B cell (primary cell): ENCODE data around the gene SCAMP4. TPM values are rescaled to one million over a fixed set of nuclear protein-coding genes. Genes with fewer than 3 reads are reported as not detected.

Source experiments
- ATAC-seq: fragments of 200-7000 bp; cut with Tn5 transposase; one replicate; pipeline ENCODE4 v1.10.0; 2021; ENCODE audit warnings: low read depth, mild to moderate bottlenecking, moderate number of reproducible peaks, moderate library complexity
- CTCF ChIA-PET: fragments of 350-600 bp; sonication (Branson Sonifier 250); formaldehyde crosslinking; loops from one replicate; lab custom pipeline; 2021; ENCODE audit warnings: antibody characterized with exemption, inconsistent platforms; lab: Charles Lee
- POLR2A ChIA-PET: fragments of 350-600 bp; sonication (Branson Sonifier 250); formaldehyde crosslinking; loops from one replicate; lab custom pipeline; 2021; ENCODE audit warnings: antibody characterized with exemption; lab: Charles Lee
- DNase-seq: peaks from one replicate; pipeline ENCODE4 v3.0.0; 2013
- H2AFZ ChIP-seq: 2 replicates; pipeline ENCODE4 v1.6.1; 2012; ENCODE audit warnings: mild to moderate bottlenecking, low read depth, low read length; ENCODE audit not compliant: insufficient read depth, poor library complexity, severe bottlenecking
- H3K27ac ChIP-seq, 2 donors: 1 replicate in 1 of 2; 2 replicates in 1 of 2; pipeline ENCODE4 v1.5.1; 2012 to 2013; ENCODE audit warnings: low read length in 2 of 2, mild to moderate bottlenecking in 2 of 2, moderate library complexity in 1 of 2
- H3K27me3 ChIP-seq, 4 experiments: fragments of 200-600 bp in 1 of 4; sonication (generic) in 1 of 4; replicated peaks in 1 of 4; 1 replicate in 2 of 4; 2 replicates in 2 of 4; pipeline versions ENCODE4 v1.6.1 to v1.7.0; 2013 to 2016; ENCODE audit warnings: low read length in 3 of 4, mild to moderate bottlenecking in 2 of 4, mixed read lengths in 1 of 4, moderate library complexity in 1 of 4; ENCODE audit not compliant: insufficient read depth in 4 of 4, control insufficient read depth in 3 of 4; ENCODE audit errors: control extremely low read depth in 1 of 4
- H3K36me3 ChIP-seq, 2 experiments: replicated peaks in 1 of 2; 1 replicate in 1 of 2; 2 replicates in 1 of 2; pipeline versions ENCODE4 v1.6.1 to v1.7.1; 2013; ENCODE audit warnings: low read length in 1 of 2; ENCODE audit not compliant: insufficient read depth in 2 of 2, control insufficient read depth in 1 of 2; ENCODE audit errors: control extremely low read depth in 1 of 2, extremely low read depth in 1 of 2
- H3K4me1 ChIP-seq, 2 donors: fragments of 200-600 bp in 1 of 2; sonication (generic) in 1 of 2; 1 replicate in 1 of 2; 2 replicates in 1 of 2; pipeline versions ENCODE4 v1.5.1 to v1.6.1; 2013 to 2017; ENCODE audit warnings: low read length in 2 of 2; ENCODE audit not compliant: control insufficient read depth in 2 of 2, insufficient read depth in 2 of 2
- H3K4me2 ChIP-seq: replicated peaks from 2 replicates; pipeline ENCODE3; 2012; ENCODE audit warnings: mild to moderate bottlenecking, low read depth, low read length; ENCODE audit not compliant: poor library complexity, severe bottlenecking
- H3K4me3 ChIP-seq, 5 experiments: fragments of 200-600 bp in 1 of 5; sonication (generic) in 1 of 5; 1 replicate in 3 of 5; 2 replicates in 2 of 5; pipeline versions ENCODE4 v1.5.1 to v1.7.0; 2011 to 2016; ENCODE audit warnings: low read length in 4 of 5, mild to moderate bottlenecking in 4 of 5, low read depth in 2 of 5, control low read depth in 1 of 5, moderate library complexity in 1 of 5; ENCODE audit not compliant: insufficient read depth in 1 of 5; ENCODE audit errors: control extremely low read depth in 1 of 5, extremely low read depth in 1 of 5
- H3K79me2 ChIP-seq: fragments of 200-600 bp; sonication (generic); one replicate; pipeline ENCODE4 v1.6.0; 2016; ENCODE audit warnings: low read length; ENCODE audit not compliant: control insufficient read depth, insufficient read depth
- H3K9ac ChIP-seq: fragments of 200-600 bp; sonication (generic); 2 replicates; pipeline ENCODE4 v1.6.1; 2017; ENCODE audit warnings: mild to moderate bottlenecking, low read length, moderate library complexity
- H3K9me3 ChIP-seq, 3 donors: one replicate each; pipeline versions ENCODE4 v1.6.1 to v1.7.1; 2013; ENCODE audit warnings: low read length in 2 of 3; ENCODE audit not compliant: control insufficient read depth in 2 of 3, insufficient read depth in 1 of 3; ENCODE audit errors: control extremely low read depth in 1 of 3
- H4K20me1 ChIP-seq: 2 replicates; pipeline ENCODE4 v1.6.0; 2012; ENCODE audit warnings: mild to moderate bottlenecking, low read length; ENCODE audit not compliant: insufficient read depth, control insufficient read depth, poor library complexity, severe bottlenecking
- H3K27ac Mint-ChIP-seq: one replicate; pipeline ENCODE4 v1.8.0; 2021; ENCODE audit warnings: mixed read lengths
- H3K27me3 Mint-ChIP-seq: one replicate; pipeline ENCODE4 v1.8.0; 2021; ENCODE audit warnings: mixed read lengths
- H3K4me1 Mint-ChIP-seq: one replicate; pipeline ENCODE4 v1.8.0; 2021; ENCODE audit warnings: mixed read lengths
- H3K4me3 Mint-ChIP-seq: one replicate; pipeline ENCODE4 v1.8.0; 2021; ENCODE audit warnings: mixed read lengths
- H3K9me3 Mint-ChIP-seq: one replicate; pipeline ENCODE4 v1.8.0; 2022; ENCODE audit warnings: mixed read lengths; ENCODE audit not compliant: insufficient read depth
- EZH2 ChIP-seq: IDR thresholded peaks from 2 replicates; pipeline ENCODE4 v1.6.1; 2012; ENCODE audit warnings: borderline replicate concordance, low read depth, mild to moderate bottlenecking, moderate library complexity, low read length; ENCODE audit not compliant: insufficient read depth, poor library complexity, severe bottlenecking
- WGBS: methylation state at CpG from one replicate; pipeline ENCODE4 v1.1.5; 2013; ENCODE audit warnings: missing lambda C conversion rate; ENCODE audit not compliant: insufficient coverage; 5-methylcytosine and 5-hydroxymethylcytosine counted together
- intact Hi-C: fragments of 100-400 bp; cut with micrococcal nuclease; formaldehyde crosslinking; loops from one replicate; pipeline ENCODE4 v1.10.0; 2022
- polyA plus RNA-seq: library from polyadenylated mRNA; depleted of rRNA; stranded (reverse); fragments of >200 nt; gene quantifications from 2 replicates; pipeline ENCODE4 v1.2.3, GENCODE V29; 2012
- total RNA-seq, 2 donors: library from RNA; stranded (reverse); fragments of 120-200 nt in 1 of 2; gene quantifications; 1 replicate in 1 of 2; 2 replicates in 1 of 2; pipeline versions ENCODE4 v1.2.3 to v1.2.4, GENCODE V29; 2013 to 2022
- TF ChIP-seq, protein P1 (sequence below): fragments of 200-600 bp; IDR thresholded peaks from one replicate; pipeline ENCODE4 v1.8.0; 2022; ENCODE audit warnings: antibody characterized with exemption, mild to moderate bottlenecking

The SCAMP4 gene
- total and polyA plus RNA-seq, 2 donors (not counting 1 experiment from before 2014, with no cell fraction given), result 47.9 to 60.0 TPM

DNA sequence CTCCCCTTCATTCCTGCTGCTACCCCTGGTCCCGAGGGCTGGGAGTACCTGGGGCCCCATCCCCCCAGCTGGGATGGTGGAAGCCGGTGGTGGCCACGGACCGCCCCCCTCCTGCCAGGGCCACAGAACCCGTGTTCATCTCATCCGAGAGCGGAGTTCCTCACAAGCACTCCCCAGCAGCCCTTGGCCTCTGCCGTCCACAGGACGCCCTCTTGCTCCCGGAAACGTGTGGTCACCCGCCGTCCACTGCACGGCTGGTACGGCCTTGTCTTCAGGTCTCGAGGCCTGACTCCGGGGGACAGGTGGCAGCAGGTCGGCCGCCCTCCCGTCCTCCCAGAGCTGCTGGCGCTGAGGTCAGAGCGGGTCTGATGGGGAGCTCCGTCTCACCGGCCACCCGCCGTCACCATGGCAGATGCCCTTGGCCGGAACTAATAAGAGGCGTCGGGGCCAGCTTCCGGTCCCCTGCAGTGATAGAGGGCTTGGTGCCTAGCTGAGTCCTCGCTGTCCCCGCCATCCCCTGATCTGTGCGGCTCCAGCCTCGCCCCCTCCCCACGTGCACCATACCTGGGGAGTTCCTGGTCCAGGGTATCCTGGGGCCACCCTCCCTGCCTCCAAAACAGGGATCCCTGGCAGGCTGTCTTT, 19.2 kb downstream of the SCAMP4 start:
- CTCF ChIA-PET, result interaction anchor here (1.3 to 1.7 kb wide), 2 partner anchors 27 to 60 kb away, joined by 4 to 5 read pairs; no protein-coding TSS in a partner anchor
- intact Hi-C loops, result no loop called here
- POLR2A ChIA-PET, result interaction anchor here (1.6 kb wide), 1 partner anchor 28 kb away, joined by 4 read pairs; no protein-coding TSS in a partner anchor
- Histone ChIP-seq H3K36me3 (peaks cover 2 to 36% of the 10 kb centered on the region in 2 experiments), H3K79me2 (peaks cover 5% of the 10 kb centered on the region), H4K20me1 (no peaks in the 10 kb centered on the region), H3K4me3 (no peak overlapping the region), H3K4me2 (peak overlapping the region; percentile 33), H3K9me3 (peaks cover 0 to 5% (median 0%) of the 10 kb centered on the region in 3 donors), H3K9ac (no peak overlapping the region), H3K4me1 (peaks cover 4 to 28% of the 10 kb centered on the region in 2 donors), H3K27ac (no peak overlapping the region), H2AFZ (no peak overlapping the region), H3K27me3 (no peaks in the 10 kb centered on the region)
- H3K27me3 Mint-ChIP-seq, result no peaks in the 10 kb centered on the region
- ATAC-seq (no peak), DNase-seq (no peak)
- H3K27ac Mint-ChIP-seq, result peak overlapping the region; percentile 10
- H3K4me1 Mint-ChIP-seq, result peaks cover 10% of the 10 kb centered on the region
- no peak overlapping the region for H3K4me3 Mint-ChIP-seq
- H3K9me3 Mint-ChIP-seq, result no peaks in the 10 kb centered on the region
- TF ChIP-seq, protein P1, sequence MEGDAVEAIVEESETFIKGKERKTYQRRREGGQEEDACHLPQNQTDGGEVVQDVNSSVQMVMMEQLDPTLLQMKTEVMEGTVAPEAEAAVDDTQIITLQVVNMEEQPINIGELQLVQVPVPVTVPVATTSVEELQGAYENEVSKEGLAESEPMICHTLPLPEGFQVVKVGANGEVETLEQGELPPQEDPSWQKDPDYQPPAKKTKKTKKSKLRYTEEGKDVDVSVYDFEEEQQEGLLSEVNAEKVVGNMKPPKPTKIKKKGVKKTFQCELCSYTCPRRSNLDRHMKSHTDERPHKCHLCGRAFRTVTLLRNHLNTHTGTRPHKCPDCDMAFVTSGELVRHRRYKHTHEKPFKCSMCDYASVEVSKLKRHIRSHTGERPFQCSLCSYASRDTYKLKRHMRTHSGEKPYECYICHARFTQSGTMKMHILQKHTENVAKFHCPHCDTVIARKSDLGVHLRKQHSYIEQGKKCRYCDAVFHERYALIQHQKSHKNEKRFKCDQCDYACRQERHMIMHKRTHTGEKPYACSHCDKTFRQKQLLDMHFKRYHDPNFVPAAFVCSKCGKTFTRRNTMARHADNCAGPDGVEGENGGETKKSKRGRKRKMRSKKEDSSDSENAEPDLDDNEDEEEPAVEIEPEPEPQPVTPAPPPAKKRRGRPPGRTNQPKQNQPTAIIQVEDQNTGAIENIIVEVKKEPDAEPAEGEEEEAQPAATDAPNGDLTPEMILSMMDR, result no peak
- no peak for TF ChIP-seq EZH2
- 99% methylated on average over 35 of the region's 35 CpGs for WGBS

DNA sequence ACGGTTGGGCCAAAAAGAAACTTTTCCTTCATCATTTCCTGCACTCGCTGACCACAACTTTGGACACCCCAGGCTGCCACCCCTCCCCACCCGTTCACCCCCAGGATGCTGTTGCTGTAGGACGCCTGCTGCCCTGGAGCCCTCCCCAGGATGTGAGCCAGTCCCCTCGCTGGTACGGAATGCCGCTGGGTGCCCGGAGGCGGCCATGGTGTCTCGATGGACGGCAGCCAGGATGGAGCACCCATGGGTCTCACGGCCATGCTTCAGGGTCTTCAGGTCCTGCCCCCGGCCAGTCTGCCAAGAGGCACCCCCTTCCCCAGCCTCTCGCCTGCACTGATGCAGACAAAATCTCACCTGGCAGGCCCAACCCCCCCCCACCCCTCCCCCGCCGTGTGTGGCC, 20.3 kb downstream of the SCAMP4 start:
- H3K27ac ChIP-seq, result no peak overlapping the region
- Mint-ChIP-seq H3K4me1 (peaks cover 19% of the 10 kb centered on the region), H3K9me3 (no peaks in the 10 kb centered on the region), H3K27me3 (no peaks in the 10 kb centered on the region), H3K4me3 (no peak overlapping the region), H3K27ac (peak overlapping the region; percentile 26)
- DNase-seq (no peak), ATAC-seq (no peak)
- H3K4me2 ChIP-seq, result no peak overlapping the region
- ChIA-PET POLR2A (no interaction called here), CTCF (no interaction called here)
- intact Hi-C loops, result no loop called here
- H3K27me3 ChIP-seq, result no peaks in the 10 kb centered on the region
- peaks cover 13% of the 10 kb centered on the region for H3K79me2 ChIP-seq
- WGBS, result 90% methylated on average over 13 of the region's 16 CpGs
- peaks cover 0 to 32% of the 10 kb centered on the region in 2 experiments for H3K36me3 ChIP-seq
- no peak overlapping the region for H3K4me3 ChIP-seq
- H3K4me1 ChIP-seq, result peaks cover 13 to 39% of the 10 kb centered on the region in 2 donors
- H3K9me3 ChIP-seq, result peaks cover 0 to 5% (median 0%) of the 10 kb centered on the region in 3 donors
- no peaks in the 10 kb centered on the region for H4K20me1 ChIP-seq
- H2AFZ ChIP-seq, result no peak overlapping the region
- no peak overlapping the region for H3K9ac ChIP-seq
- TF ChIP-seq, protein P1, result no peak
- no peak for TF ChIP-seq EZH2
